GM13977 (cell line): ENCODE data around the gene RAPGEF5.

ENCODE experiments used
- DNase-seq: peaks from one replicate; pipeline ENCODE4 v3.0.0; 2012; ENCODE audit warnings: low spot score
- in situ Hi-C: fragments of 300-500 bp; cut with MboI; formaldehyde crosslinking; loops from one replicate; pipeline ENCODE4 v1.12.0; 2022; ENCODE audit warnings: low sequenced_read_pairs, low pct_unique_long_range_greater_than_20kb, mixed read lengths, inconsistent platforms; ENCODE audit not compliant: unreplicated experiment
- TF ChIP-seq, protein P1 (sequence below): IDR thresholded peaks from 2 replicates; pipeline ENCODE4 v1.5.1; 2012; ENCODE audit warnings: mild to moderate bottlenecking, control low read depth; ENCODE audit not compliant: insufficient read depth; ENCODE audit errors: extremely low read depth, missing control alignments

Gene RAPGEF5

DNA sequence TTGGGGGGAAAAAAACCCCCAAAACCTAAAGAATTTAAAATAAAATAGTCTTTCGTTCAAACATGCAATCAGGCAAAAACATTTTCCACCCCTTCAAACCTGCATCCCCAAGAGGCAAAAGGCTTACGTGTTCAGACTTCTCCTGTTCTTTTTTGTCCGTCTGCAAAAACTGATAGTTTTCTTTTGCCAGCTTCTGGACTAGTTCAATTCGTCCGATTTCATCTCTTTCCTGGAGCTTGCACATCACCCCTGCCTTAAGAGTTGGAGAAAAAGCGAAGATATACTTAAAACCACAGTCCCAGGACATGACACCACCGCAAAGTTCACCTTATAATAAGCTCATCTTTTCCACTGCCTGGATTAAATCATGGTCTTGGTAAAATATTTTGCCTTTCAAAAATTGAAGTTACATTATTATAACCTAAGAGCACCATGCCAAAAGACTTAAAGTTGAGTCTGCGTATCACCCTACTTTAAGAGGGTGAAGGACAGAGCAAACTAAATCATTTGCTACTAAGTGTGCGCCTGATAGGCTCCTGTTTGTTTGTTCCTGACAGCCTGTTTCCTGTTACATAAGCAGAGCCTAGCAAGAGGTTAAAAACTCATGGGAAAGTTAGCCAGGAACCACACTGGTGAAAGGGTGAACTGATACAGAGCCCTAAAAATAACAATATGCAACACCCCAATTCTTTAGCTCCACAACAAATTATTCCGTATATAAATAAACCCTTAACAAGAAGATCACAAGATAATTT, 137.0 kb downstream of the RAPGEF5 start:
- no peak for DNase-seq
- TF ChIP-seq, protein P1, sequence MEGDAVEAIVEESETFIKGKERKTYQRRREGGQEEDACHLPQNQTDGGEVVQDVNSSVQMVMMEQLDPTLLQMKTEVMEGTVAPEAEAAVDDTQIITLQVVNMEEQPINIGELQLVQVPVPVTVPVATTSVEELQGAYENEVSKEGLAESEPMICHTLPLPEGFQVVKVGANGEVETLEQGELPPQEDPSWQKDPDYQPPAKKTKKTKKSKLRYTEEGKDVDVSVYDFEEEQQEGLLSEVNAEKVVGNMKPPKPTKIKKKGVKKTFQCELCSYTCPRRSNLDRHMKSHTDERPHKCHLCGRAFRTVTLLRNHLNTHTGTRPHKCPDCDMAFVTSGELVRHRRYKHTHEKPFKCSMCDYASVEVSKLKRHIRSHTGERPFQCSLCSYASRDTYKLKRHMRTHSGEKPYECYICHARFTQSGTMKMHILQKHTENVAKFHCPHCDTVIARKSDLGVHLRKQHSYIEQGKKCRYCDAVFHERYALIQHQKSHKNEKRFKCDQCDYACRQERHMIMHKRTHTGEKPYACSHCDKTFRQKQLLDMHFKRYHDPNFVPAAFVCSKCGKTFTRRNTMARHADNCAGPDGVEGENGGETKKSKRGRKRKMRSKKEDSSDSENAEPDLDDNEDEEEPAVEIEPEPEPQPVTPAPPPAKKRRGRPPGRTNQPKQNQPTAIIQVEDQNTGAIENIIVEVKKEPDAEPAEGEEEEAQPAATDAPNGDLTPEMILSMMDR: no peak
- in situ Hi-C loops: no loop called here

DNA sequence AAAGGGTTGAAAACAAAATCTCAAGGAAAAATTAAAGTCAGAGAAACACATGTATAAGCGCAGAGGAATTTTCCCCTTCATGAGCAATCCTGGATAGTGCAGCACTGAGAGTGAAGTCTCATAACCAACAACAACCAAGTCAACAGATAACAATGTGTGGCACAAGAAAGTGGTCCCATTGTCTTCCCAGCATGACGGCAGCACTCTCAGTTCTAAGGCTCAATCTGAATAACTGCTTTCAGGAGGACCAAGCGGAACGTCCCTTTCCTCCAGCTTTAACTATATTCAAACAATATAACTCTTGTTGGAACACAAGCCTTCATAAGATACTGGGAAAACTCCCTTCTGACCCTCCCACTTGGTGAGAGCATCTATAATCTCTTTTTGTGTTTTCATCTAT, 137.9 kb downstream of the RAPGEF5 start:
- TF ChIP-seq, protein P1: no peak
- in situ Hi-C loops: no loop called here
- no peak for DNase-seq

DNA sequence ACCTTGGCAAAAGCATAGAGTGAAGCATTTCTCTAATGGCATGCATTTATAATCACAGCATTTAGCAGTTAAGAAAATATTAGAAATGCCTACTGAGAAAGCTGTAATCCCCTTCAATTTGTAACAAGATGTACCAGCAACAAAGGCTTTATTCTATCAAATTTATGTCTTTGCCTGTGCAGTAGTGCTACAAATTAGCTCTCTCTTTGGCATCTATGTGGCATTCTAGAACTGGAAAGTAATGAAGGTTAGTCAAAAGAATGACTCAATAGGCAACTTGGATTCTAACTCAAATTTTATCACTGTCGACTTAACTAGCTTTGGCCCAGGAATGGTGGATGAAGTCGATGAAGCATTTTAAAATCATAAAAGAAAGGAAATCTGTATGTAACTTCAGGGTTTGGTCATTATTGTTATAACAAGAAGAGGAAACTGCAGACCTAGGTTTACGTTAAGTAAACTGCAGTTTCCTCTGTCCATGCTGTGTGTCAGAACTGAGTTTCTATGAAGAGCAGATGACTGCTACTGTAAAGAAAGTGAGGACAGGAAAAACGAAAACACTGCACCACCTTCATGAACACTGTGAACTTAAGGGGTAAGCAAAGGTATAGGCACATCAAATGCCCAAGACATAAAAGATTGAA, 140.0 kb downstream of the RAPGEF5 start:
- in situ Hi-C loops: no loop called here
- TF ChIP-seq, protein P1: no peak
- no peak for DNase-seq

DNA sequence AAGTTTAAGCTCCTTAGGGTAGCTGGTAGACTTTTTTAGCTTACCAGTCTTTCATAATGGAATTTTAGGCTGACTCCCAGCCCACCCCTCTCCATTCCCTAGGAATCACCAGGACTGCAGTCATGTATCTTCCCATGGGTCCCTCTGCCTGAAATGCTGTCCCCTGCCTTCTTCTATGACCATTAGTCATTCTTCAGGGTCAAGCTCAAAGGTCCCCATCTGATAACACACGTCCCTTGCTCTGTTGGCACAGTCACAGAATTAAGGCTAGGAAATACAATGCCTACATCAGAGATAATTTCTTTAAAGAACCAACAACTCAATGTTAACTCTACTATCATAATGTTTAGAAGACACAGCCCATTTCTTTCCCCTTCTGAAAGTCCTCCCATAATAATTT, 140.6 kb downstream of the RAPGEF5 start:
- no peak for DNase-seq
- in situ Hi-C loops: no loop called here
- TF ChIP-seq, protein P1: no peak

DNA sequence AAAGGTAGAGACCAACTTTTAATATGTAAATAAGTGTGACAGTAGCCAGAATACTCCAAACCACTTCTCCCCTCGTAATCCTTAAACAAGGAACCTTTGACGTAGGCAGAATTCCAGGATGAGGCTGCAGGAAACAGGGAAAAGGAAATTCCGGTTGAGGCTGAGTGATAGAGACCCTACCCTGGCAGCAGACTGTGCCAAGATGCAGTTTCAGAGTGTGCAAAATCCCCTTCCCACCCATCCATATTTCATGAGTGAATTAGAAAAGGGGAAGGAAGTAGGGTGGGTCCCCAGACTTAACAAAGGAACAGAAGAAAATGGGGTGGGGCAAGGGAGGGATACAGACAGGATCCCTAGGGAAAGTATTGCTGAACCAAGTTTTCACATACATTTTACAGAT, 143.0 kb downstream of the RAPGEF5 start:
- in situ Hi-C loops: no loop called here
- DNase-seq: no peak
- TF ChIP-seq, protein P1: no peak

DNA sequence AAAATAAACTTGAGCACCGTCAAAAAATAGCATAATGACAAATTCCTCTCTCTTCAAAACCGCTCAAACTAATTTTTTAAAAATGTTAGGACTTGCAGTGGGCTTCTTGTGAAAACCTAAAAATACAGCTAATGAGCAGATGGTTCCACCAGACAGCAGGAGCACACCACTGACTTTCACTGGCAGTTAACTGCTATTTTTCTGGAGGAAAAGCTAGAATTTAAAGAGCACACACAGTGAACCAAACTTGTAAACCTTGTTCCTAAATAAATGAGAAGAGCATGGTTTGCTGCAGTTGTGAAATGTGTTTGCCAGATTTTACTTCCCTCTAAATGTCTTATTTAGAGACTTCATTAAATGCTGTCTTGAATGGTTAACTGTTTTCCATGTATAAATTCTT, 143.9 kb downstream of the RAPGEF5 start:
- TF ChIP-seq, protein P1: no peak
- DNase-seq: no peak
- in situ Hi-C loops: no loop called here

DNA sequence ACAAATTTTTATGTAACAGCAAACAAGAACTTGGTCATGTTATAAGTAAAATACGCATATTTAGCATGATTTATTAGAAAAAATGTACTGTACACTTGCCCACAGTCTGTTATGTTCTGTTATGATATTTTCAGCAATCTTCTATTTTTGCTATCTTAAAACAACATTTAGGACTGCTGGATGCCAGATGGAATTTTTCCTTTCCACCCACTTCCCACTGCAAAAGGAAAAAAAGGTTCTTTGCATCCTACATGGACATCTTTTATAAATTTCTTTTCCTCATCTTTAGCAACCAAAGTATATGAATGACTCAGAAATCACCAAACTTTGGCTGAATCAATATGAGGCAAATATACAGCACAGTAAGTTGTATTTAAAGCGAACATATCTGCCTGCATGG, 146.0 kb downstream of the RAPGEF5 start:
- TF ChIP-seq, protein P1: no peak
- in situ Hi-C loops: no loop called here
- no peak for DNase-seq
